Spleen (tissue), 11 donors: ENCODE results near the gene HIVEP3. TPM values are rescaled to one million over a fixed set of nuclear protein-coding genes. Genes with fewer than 3 reads are reported as not detected.
A peak's percentile ranks its signal among the peaks of the same experiment; 100 is the strongest.

Source experiments
- DNase-seq: peaks from one replicate; pipeline ENCODE4 v3.0.0-alpha.2; 2020
- H3K27ac ChIP-seq, 8 donors: fragments of 200-600 bp; sonication (generic) in 7 of 8; 1 replicate in 4 of 8; 2 replicates in 4 of 8; pipeline versions ENCODE4 v1.5.0 to v1.8.0; 2016 to 2021; ENCODE audit warnings: inconsistent platforms in 4 of 8, mild to moderate bottlenecking in 4 of 8, moderate library complexity in 1 of 8
- H3K27me3 ChIP-seq, 7 donors: fragments of 200-600 bp; sonication (generic) in 6 of 7; replicated peaks in 1 of 7; 1 replicate in 4 of 7; 2 replicates in 3 of 7; pipeline versions ENCODE4 v1.5.0 to v1.8.0; 2016 to 2021; ENCODE audit warnings: inconsistent platforms in 3 of 7, mild to moderate bottlenecking in 1 of 7
- H3K36me3 ChIP-seq, 6 donors: fragments of 200-600 bp; sonication (generic) in 5 of 6; 1 replicate in 4 of 6; 2 replicates in 2 of 6; pipeline versions ENCODE4 v1.5.0 to v1.8.0; 2016 to 2021; ENCODE audit warnings: inconsistent platforms in 2 of 6
- H3K4me1 ChIP-seq, 6 donors: fragments of 200-600 bp; sonication (generic) in 5 of 6; 1 replicate in 3 of 6; 2 replicates in 3 of 6; pipeline versions ENCODE4 v1.5.0 to v1.8.0; 2016 to 2021; ENCODE audit warnings: inconsistent platforms in 3 of 6
- H3K4me3 ChIP-seq, 8 donors: fragments of 200-600 bp; sonication (generic) in 7 of 8; 1 replicate in 4 of 8; 2 replicates in 4 of 8; pipeline versions ENCODE4 v1.5.0 to v1.8.0; 2016 to 2021; ENCODE audit warnings: inconsistent platforms in 4 of 8, mild to moderate bottlenecking in 4 of 8, moderate library complexity in 2 of 8
- H3K9me3 ChIP-seq, 8 donors: fragments of 200-600 bp; sonication (generic) in 7 of 8; 1 replicate in 4 of 8; 2 replicates in 4 of 8; pipeline versions ENCODE4 v1.5.0 to v1.8.0; 2016 to 2021; ENCODE audit warnings: inconsistent platforms in 4 of 8
- POLR2A ChIP-seq, 3 donors: fragments of 450-650 bp; IDR thresholded peaks; one replicate each; pipeline ENCODE4 v1.5.1; 2017; ENCODE audit warnings: antibody characterized with exemption in 3 of 3, mild to moderate bottlenecking in 1 of 3
- POLR2AphosphoS5 ChIP-seq, 3 donors: sonication (generic); formaldehyde crosslinking; IDR thresholded peaks; one replicate each; pipeline ENCODE4 v1.5.1; 2017; ENCODE audit warnings: antibody characterized with exemption in 3 of 3
- WGBS, 5 donors: extraction: QIAGEN DNeasy Blood & Tissue Kit in 3 of 5; methylation state at CpG; one replicate each; pipeline versions ENCODE4 v1.1.5 to v1.1.7; 2013 to 2018; 5-methylcytosine and 5-hydroxymethylcytosine counted together
- intact Hi-C: fragments of 100-400 bp; cut with DNase I; formaldehyde crosslinking; loops from one replicate; pipeline ENCODE4 v1.15.0; 2023; ENCODE audit warnings: low total_unique reads
- polyA plus RNA-seq, 3 donors: library from polyadenylated mRNA; stranded (reverse); fragments of 200-250 nt; gene quantifications; one replicate each; pipeline ENCODE4 v1.2.1, GENCODE V29; 2013
- total RNA-seq, 7 donors: library from RNA; depleted of rRNA in 3 of 7; stranded (reverse); fragments of >200 nt in 3 of 7; fragmentation: NEBNext Ultra II Directional in 4 of 7; extraction: Animal tissue kit (Norgen Biotek cat#: 25700) in 4 of 7; gene quantifications; one replicate each; pipeline versions ENCODE4 v1.1.0 to v1.2.1, GENCODE V29; 2016 to 2021
- TF ChIP-seq, protein P1 (sequence below), 11 experiments: fragments of 200-600 bp in 7 of 11; fragments of 450-650 bp in 4 of 11; sonication (generic) in 4 of 11; IDR thresholded peaks in 8 of 11; conservative IDR thresholded peaks in 3 of 11; 1 replicate in 7 of 11; 2 replicates in 4 of 11; pipeline versions ENCODE4 v1.4.0 to v1.8.0; 2016 to 2021; ENCODE audit warnings: antibody characterized with exemption in 11 of 11, inconsistent platforms in 4 of 11, mild to moderate bottlenecking in 1 of 11
- donor health status: healthy with polysubstance abuse.
- donor health status: DM: no; HTN: no; CAD: no; lungs with moderate emphysema.
- donor health status: DM: no; HTN: no; CAD: no.
- donor health status: Bipolar disorder and iron deficiency.
- donor health status: healthy.
- donor health status: DM: no; HTN: no; CAD: no.
- donor health status: DM: yes; HTN: yes; CAD: no.

HIVEP3 gene
- total and polyA plus RNA-seq, 10 donors, result 2.4 to 21.2 (median 8.2) TPM

DNA sequence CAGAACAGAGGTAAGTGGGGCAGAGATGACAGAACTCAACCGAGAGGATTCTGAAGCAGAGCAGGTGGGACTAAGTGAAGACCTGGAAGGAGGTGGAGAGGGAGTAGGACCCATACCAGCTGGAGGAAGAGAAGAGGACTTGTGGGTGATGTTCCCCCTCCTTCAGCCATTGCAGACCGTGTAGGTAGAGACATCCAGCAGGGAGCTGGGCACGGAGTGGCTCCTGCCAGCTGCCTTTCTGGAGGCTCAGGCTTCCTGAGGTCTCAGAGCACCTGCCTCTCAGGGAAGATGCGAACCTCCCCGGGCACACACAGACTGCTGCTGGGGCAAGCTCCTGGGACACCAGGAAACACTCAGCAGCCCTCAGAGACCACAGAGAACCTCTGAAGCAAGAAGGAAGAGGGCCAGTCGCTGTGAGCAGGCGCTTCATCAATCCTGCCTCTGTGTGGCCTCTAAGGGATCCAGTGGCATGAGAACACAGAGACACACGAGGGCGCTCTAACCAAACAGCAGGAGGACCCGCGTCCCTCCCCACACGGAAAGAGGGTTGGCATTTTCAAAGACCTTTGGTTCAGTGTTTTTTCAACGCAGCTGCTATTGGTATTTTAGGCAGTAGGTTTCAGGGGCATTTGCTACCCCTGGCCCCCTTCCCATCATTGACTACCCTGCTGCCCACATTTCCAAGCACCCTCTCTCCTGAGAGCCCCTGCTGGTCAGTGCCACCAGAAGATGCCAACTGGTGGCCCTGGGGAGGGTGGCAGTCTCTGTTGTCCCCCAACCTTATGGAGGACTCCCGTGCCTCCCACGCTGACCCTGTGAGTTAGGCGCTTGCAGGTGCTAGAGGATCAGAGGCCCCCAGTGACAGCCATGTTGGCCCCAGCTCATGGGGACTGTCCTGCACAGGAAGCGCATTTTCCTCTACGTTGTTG lies 344.7 kb downstream of the HIVEP3 start:
- Histone ChIP-seq H3K9me3 (no peaks in the 10 kb centered on the region), H3K4me3 (peak overlapping the region in 1 of 8 donors; percentile 15), H3K27me3 (no peaks in the 10 kb centered on the region), H3K36me3 (peaks cover 0 to 8% (median 0%) of the 10 kb centered on the region in 6 donors), H3K27ac (no peak overlapping the region), H3K4me1 (peaks cover 0 to 17% (median 13%) of the 10 kb centered on the region in 6 donors)
- peak; percentile 91 for DNase-seq
- 26 to 33% (median 27%) methylated on average over 17 to 18 of the region's 18 CpGs for WGBS, 5 donors
- intact Hi-C loops, result loop anchor here (10.0 kb wide), 4 partner anchors 241 to 601 kb away; no protein-coding TSS in a partner anchor
- TF ChIP-seq, protein P1, sequence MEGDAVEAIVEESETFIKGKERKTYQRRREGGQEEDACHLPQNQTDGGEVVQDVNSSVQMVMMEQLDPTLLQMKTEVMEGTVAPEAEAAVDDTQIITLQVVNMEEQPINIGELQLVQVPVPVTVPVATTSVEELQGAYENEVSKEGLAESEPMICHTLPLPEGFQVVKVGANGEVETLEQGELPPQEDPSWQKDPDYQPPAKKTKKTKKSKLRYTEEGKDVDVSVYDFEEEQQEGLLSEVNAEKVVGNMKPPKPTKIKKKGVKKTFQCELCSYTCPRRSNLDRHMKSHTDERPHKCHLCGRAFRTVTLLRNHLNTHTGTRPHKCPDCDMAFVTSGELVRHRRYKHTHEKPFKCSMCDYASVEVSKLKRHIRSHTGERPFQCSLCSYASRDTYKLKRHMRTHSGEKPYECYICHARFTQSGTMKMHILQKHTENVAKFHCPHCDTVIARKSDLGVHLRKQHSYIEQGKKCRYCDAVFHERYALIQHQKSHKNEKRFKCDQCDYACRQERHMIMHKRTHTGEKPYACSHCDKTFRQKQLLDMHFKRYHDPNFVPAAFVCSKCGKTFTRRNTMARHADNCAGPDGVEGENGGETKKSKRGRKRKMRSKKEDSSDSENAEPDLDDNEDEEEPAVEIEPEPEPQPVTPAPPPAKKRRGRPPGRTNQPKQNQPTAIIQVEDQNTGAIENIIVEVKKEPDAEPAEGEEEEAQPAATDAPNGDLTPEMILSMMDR (IDR thresholded peaks at IDR 0.05 in 8 of 11, conservative IDR thresholded peaks at IDR 0.05 in 3 of 11), result peak; percentile 82 to 96 (median 91)
- TF ChIP-seq POLR2AphosphoS5 (IDR thresholded peaks at IDR 0.05), result peak in 1 of 3 donors; percentile 27
- no peak for TF ChIP-seq POLR2A (IDR thresholded peaks at IDR 0.05)

DNA sequence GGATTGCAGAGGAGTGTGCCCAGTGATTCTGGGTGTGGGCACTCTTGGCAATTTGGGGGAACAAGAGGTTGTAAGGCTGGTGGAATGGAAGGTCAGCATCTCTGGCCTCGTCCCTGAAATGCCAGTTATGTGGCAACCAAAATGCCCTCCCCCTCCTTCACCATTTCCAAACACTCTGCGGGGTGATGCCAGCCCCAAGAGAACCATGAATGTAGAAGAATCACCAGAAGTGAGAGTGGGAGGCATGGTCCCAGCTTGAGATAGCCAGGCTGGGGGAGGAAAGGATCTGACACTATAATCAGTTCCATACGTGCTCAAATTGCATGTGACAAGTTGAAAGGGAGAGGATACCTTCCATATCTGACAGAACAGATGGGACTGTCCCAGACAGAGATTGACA lies 345.5 kb downstream of the HIVEP3 start:
- no peak overlapping the region for H3K4me3 ChIP-seq
- no peaks in the 10 kb centered on the region for H3K9me3 ChIP-seq
- H3K27ac ChIP-seq, result no peak overlapping the region
- peaks cover 0 to 17% (median 13%) of the 10 kb centered on the region in 6 donors for H3K4me1 ChIP-seq
- WGBS, 5 donors, result 81 to 90% (median 82%) methylated on average over 3 of the region's 3 CpGs
- H3K27me3 ChIP-seq, result no peaks in the 10 kb centered on the region
- TF ChIP-seq, protein P1 (IDR thresholded peaks at IDR 0.05 in 8 of 11, conservative IDR thresholded peaks at IDR 0.05 in 3 of 11), result no peak
- TF ChIP-seq POLR2AphosphoS5 (IDR thresholded peaks at IDR 0.05) (no peak), POLR2A (IDR thresholded peaks at IDR 0.05) (no peak)
- no peak for DNase-seq
- intact Hi-C loops, result loop anchor here (10.0 kb wide), 4 partner anchors 242 to 602 kb away; no protein-coding TSS in a partner anchor
- H3K36me3 ChIP-seq, result peaks cover 0 to 12% (median 0%) of the 10 kb centered on the region in 6 donors

DNA sequence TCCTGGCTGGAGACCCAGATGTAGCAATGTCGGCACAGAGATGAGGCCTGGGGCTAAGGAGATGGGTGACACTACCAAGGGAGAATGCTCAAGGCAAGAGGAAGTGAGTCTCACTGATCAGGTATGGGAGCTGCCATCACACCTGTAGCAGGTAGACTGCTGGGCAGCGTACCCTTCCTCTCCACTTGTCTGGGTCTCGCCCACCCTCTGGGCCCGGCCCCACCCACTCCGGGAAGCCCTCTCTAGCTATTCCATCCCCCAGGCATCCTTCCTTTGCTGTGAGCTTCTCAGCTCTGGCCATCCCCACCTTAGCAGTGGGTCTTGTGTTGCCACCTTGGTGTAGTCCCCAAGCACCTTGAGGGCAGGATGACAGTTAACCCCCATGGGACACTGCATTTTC lies 346.5 kb downstream of the HIVEP3 start:
- WGBS, 5 donors, result 74 to 95% (median 79%) methylated on average over 5 of the region's 5 CpGs
- H3K27me3 ChIP-seq, result no peaks in the 10 kb centered on the region
- H3K27ac ChIP-seq, result no peak overlapping the region
- intact Hi-C loops, result loop anchor here (10.0 kb wide), 4 partner anchors 243 to 603 kb away; no protein-coding TSS in a partner anchor
- no peak for DNase-seq
- TF ChIP-seq, protein P1 (IDR thresholded peaks at IDR 0.05 in 8 of 11, conservative IDR thresholded peaks at IDR 0.05 in 3 of 11), result no peak
- TF ChIP-seq POLR2A (IDR thresholded peaks at IDR 0.05), result no peak
- TF ChIP-seq POLR2AphosphoS5 (IDR thresholded peaks at IDR 0.05), result no peak
- H3K4me1 ChIP-seq, result peaks cover 0 to 17% (median 13%) of the 10 kb centered on the region in 6 donors
- no peak overlapping the region for H3K4me3 ChIP-seq
- H3K36me3 ChIP-seq, result peaks cover 0 to 12% (median 0%) of the 10 kb centered on the region in 6 donors
- H3K9me3 ChIP-seq, result no peaks in the 10 kb centered on the region

DNA sequence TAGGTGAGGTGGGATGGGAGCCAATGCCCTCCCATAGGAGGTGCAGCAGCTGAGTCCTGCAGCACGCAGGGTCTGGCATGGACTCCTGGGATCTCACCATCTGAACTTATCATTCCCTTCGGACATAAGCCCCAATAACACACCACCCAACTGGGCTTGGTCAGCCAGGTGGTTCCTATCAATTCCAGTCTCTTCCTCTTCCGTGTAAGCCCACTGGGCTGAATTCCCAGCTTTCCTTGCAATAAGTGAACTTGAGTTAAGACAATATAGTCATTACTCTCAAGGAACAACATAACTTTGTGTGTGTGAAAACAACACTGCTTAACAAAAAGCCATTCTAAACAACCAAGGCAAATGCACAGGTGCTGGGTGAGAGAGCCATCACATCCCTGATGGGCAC lies 347.7 kb downstream of the HIVEP3 start:
- peaks cover 0 to 19% (median 0%) of the 10 kb centered on the region in 6 donors for H3K36me3 ChIP-seq
- no peak for DNase-seq
- no peaks in the 10 kb centered on the region for H3K27me3 ChIP-seq
- 76 to 92% (median 82%) methylated on average over 2 to 3 of the region's 3 CpGs for WGBS, 5 donors
- H3K27ac ChIP-seq, result no peak overlapping the region
- TF ChIP-seq, protein P1 (IDR thresholded peaks at IDR 0.05 in 8 of 11, conservative IDR thresholded peaks at IDR 0.05 in 3 of 11), result no peak
- TF ChIP-seq POLR2A (IDR thresholded peaks at IDR 0.05), result no peak
- H3K9me3 ChIP-seq, result no peaks in the 10 kb centered on the region
- intact Hi-C loops, result loop anchor here (10.0 kb wide), 4 partner anchors 244 to 604 kb away; no protein-coding TSS in a partner anchor
- peaks cover 0 to 17% (median 13%) of the 10 kb centered on the region in 6 donors for H3K4me1 ChIP-seq
- no peak overlapping the region for H3K4me3 ChIP-seq
